Glutamatergic neuron (in vitro differentiated cells): ENCODE measurements around the gene RNASE8. TPM values are rescaled to one million over a fixed set of nuclear protein-coding genes. Genes with fewer than 3 reads are reported as not detected.

ENCODE experiments used
- DNase-seq: peaks from one replicate; pipeline ENCODE4 v3.0.0; 2022
- H3K27ac Mint-ChIP-seq: one replicate; pipeline ENCODE4 v1.8.0; 2020; ENCODE audit warnings: mild to moderate bottlenecking, mixed read lengths, inconsistent platforms; ENCODE audit not compliant: unreplicated experiment
- H3K27me3 Mint-ChIP-seq: one replicate; pipeline ENCODE4 v1.8.0; 2020; ENCODE audit warnings: mild to moderate bottlenecking, moderate library complexity, mixed read lengths, inconsistent platforms; ENCODE audit not compliant: unreplicated experiment
- H3K36me3 Mint-ChIP-seq: one replicate; pipeline ENCODE4 v1.8.0; 2020; ENCODE audit warnings: mild to moderate bottlenecking, mixed read lengths, inconsistent platforms; ENCODE audit not compliant: unreplicated experiment
- H3K4me1 Mint-ChIP-seq: one replicate; pipeline ENCODE4 v1.8.0; 2020; ENCODE audit warnings: mild to moderate bottlenecking, low read depth, mixed read lengths, inconsistent platforms; ENCODE audit not compliant: unreplicated experiment
- H3K4me3 Mint-ChIP-seq: one replicate; pipeline ENCODE4 v1.8.0; 2020; ENCODE audit warnings: mild to moderate bottlenecking, mixed read lengths, inconsistent platforms; ENCODE audit not compliant: unreplicated experiment
- H3K9me3 Mint-ChIP-seq: one replicate; pipeline ENCODE4 v1.8.0; 2020; ENCODE audit warnings: mild to moderate bottlenecking, moderate library complexity, mixed read lengths, inconsistent platforms; ENCODE audit not compliant: unreplicated experiment
- total RNA-seq: library from RNA; stranded (reverse); fragmentation: NEBNext Ultra II Directional; extraction: Animal tissue kit (Norgen Biotek cat#: 25700); gene quantifications from one replicate; pipeline ENCODE4 v1.2.1, GENCODE V29; 2021; ENCODE audit not compliant: unreplicated experiment
- TF ChIP-seq, protein P1 (sequence below): fragments of 200-600 bp; sonication (generic); IDR thresholded peaks from one replicate; pipeline ENCODE4 v1.5.0; 2021; ENCODE audit not compliant: partially characterized antibody, unreplicated experiment

RNASE8 gene
- total RNA-seq, 1 donor from 2014 or later: not detected

DNA sequence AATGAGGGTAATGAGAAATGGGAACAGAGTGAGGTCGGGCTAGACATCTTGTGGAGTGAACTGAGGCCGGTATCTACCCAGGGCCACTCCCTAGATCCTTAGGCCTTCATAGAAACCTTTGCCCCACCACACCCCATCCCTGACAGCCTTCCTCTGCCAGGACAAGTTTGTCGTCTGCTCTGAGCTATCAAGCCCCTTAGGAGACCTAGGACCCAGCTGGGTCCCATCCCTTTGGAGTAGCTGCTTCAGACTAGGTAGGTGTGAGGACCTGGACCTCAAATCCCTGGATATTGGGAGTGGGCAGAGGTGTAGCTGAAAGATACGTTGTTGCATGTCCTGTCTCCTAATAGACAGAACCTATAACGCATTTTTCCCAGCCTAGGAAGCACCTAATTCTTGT, 43.3 kb downstream of the RNASE8 start, which contains the start of gene TMEM253:
Gene TMEM253, plus strand, starts transcription at position 136 of the 400 bp plus-strand sequence. CDS start 278 bp downstream, outside the sequence.
- H3K27me3 Mint-ChIP-seq: peaks cover 22% of the 10 kb centered on the region
- H3K27ac Mint-ChIP-seq: peak within 1 kb of the TSS; percentile 91
- peaks cover 3% of the 10 kb centered on the region for H3K36me3 Mint-ChIP-seq
- no peak for DNase-seq
- peak within 1 kb of the TSS; percentile 99 for H3K4me3 Mint-ChIP-seq
- TF ChIP-seq, protein P1, sequence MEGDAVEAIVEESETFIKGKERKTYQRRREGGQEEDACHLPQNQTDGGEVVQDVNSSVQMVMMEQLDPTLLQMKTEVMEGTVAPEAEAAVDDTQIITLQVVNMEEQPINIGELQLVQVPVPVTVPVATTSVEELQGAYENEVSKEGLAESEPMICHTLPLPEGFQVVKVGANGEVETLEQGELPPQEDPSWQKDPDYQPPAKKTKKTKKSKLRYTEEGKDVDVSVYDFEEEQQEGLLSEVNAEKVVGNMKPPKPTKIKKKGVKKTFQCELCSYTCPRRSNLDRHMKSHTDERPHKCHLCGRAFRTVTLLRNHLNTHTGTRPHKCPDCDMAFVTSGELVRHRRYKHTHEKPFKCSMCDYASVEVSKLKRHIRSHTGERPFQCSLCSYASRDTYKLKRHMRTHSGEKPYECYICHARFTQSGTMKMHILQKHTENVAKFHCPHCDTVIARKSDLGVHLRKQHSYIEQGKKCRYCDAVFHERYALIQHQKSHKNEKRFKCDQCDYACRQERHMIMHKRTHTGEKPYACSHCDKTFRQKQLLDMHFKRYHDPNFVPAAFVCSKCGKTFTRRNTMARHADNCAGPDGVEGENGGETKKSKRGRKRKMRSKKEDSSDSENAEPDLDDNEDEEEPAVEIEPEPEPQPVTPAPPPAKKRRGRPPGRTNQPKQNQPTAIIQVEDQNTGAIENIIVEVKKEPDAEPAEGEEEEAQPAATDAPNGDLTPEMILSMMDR: no peak
- H3K4me1 Mint-ChIP-seq: peaks cover 37% of the 10 kb centered on the region
- peaks cover 27% of the 10 kb centered on the region for H3K9me3 Mint-ChIP-seq

DNA sequence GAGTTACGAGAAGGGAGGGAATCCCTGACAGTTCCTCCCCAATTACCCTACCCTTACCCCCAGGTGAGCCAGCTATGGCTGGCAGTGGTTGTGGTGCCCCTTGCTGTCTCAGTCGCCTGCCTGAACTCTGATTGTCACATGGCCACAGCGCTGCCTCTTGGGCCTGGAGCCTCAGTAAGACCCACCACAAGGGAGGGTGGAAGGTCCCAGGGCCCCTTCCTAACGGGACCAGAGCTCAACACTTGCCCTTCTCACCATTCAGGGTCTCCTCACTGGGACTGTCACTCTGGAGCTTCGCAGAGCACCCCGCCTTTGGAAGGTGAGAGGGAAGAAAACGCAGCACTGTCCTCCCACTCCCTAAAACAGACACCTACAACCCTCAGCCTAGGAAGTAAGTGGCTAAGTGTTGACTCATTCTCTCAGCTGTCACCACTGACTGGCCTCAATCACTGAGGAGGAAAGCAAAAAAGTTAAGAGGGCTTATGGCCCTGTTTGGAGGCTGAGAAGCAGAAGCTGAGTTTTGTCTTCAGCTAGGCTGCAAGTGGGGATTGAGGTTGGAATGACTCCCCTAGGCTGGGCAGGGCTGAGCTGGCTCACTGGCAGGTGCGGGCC, 44.3 kb downstream of the RNASE8 start:
- Mint-ChIP-seq H3K4me3 (peak overlapping the region; percentile 98), H3K27me3 (peaks cover 15% of the 10 kb centered on the region), H3K36me3 (peaks cover 3% of the 10 kb centered on the region), H3K4me1 (peaks cover 43% of the 10 kb centered on the region), H3K27ac (peak overlapping the region; percentile 59), H3K9me3 (peaks cover 19% of the 10 kb centered on the region)
- DNase-seq: no peak
- TF ChIP-seq, protein P1: no peak

DNA sequence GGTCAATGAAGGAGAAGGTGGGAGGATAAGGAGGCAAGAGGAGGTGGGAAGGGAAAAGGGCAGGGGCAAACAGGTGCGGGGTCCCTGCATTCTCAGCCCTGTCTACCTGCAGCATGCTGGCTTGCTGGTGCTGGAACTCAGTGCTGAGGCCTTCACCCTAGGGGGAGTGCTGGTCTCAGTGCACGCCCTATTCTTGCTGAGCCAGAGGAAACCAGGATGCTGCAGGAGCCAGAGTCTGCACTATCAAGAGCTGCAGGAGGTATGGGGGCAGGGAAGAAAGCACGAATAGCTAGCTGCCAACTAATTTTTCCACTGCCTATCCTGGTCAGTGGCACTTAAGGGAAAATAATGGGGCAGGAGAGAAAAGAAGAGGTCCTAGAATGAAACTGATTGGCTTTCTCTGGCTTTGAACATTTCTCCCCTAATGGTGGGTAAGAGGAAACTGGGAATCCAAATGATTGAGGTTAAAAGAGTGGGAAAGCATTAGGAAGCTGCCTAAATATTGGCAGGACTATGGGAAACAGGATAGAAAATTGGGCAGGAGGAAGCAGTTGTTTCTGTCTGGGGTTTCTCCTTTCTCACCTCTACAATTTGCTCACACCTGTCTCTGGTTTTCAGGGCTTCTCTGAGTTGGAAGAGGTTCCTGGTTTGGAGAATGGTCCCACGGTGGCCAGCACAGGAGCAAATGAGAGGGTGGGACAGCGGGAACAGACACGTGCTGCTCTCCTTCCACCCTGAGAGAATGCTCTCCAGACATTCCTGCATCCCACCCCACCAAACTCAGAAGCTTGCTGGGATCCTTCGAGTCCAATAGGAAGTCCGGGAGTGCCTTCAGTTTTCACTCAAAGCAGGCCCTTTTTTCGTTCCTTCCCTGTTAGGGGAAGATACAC, 45.1 kb downstream of the RNASE8 start:
- H3K4me1 Mint-ChIP-seq: peaks cover 43% of the 10 kb centered on the region
- peaks cover 3% of the 10 kb centered on the region for H3K36me3 Mint-ChIP-seq
- no peak for DNase-seq
- TF ChIP-seq, protein P1: no peak
- peaks cover 13% of the 10 kb centered on the region for H3K27me3 Mint-ChIP-seq
- H3K9me3 Mint-ChIP-seq: peaks cover 13% of the 10 kb centered on the region
- H3K4me3 Mint-ChIP-seq: peak overlapping the region; percentile 98
- peak overlapping the region; percentile 89 for H3K27ac Mint-ChIP-seq

DNA sequence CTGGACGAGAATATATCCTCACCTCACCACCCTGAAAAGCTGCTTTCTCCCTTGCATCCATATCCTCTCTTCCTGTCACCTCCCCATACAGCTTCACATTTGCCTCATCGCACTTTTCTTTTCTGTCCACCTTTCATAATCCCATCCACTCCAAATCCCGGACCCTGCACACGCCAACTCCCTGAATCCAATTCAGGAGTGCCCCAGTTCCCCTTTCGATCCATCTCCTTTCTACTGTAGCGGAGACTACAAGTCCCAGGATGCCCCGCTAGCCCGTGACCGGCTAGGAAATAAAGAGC, 45.7 kb downstream of the RNASE8 start:
- Mint-ChIP-seq H3K27ac (peak overlapping the region; percentile 89), H3K27me3 (peaks cover 13% of the 10 kb centered on the region), H3K4me1 (peaks cover 43% of the 10 kb centered on the region), H3K9me3 (peaks cover 13% of the 10 kb centered on the region), H3K36me3 (peaks cover 3% of the 10 kb centered on the region), H3K4me3 (peak overlapping the region; percentile 98)
- no peak for DNase-seq
- TF ChIP-seq, protein P1: no peak
